H9 (cell line): ENCODE measurements around the gene TMEM54. TPM values are rescaled to one million over a fixed set of nuclear protein-coding genes. Genes with fewer than 3 reads are reported as not detected.

Experiments used
- DNase-seq: peaks from one replicate; pipeline ENCODE4 v3.0.0-alpha.2; 2017
- H2AFZ ChIP-seq: one replicate; pipeline ENCODE4 v1.6.1; 2013; ENCODE audit warnings: mild to moderate bottlenecking, low read length, control low read depth, moderate library complexity
- H2AK5ac ChIP-seq: 2 replicates; pipeline ENCODE4 v1.6.1; 2013; ENCODE audit warnings: low read length, control low read depth, mixed read lengths; ENCODE audit not compliant: insufficient read length
- H2BK120ac ChIP-seq: one replicate; pipeline ENCODE4 v1.6.1; 2013; ENCODE audit warnings: low read depth, mild to moderate bottlenecking, low read length, control low read depth, inconsistent platforms; ENCODE audit not compliant: poor library complexity, severe bottlenecking
- H2BK12ac ChIP-seq: 2 replicates; pipeline ENCODE4 v1.6.1; 2013; ENCODE audit warnings: low read length, control low read depth, mixed read lengths, low read depth; ENCODE audit not compliant: insufficient read length
- H2BK15ac ChIP-seq: 2 replicates; pipeline ENCODE4 v1.6.1; 2013; ENCODE audit warnings: low read depth, low read length, control low read depth
- H2BK20ac ChIP-seq: one replicate; pipeline ENCODE4 v1.6.1; 2013; ENCODE audit warnings: low read depth, mild to moderate bottlenecking, low read length, control low read depth, inconsistent platforms; ENCODE audit not compliant: poor library complexity, severe bottlenecking
- H2BK5ac ChIP-seq: 2 replicates; pipeline ENCODE4 v1.6.1; 2013; ENCODE audit warnings: low read length, control low read depth, mixed read lengths; ENCODE audit not compliant: insufficient read length
- H3K14ac ChIP-seq: 2 replicates; pipeline ENCODE4 v1.6.1; 2013; ENCODE audit warnings: low read length, control low read depth; ENCODE audit not compliant: insufficient read depth
- H3K18ac ChIP-seq: 2 replicates; pipeline ENCODE4 v1.6.1; 2013; ENCODE audit warnings: low read depth, mild to moderate bottlenecking, mixed read lengths, low read length, control low read depth; ENCODE audit not compliant: insufficient read length
- H3K23ac ChIP-seq: 2 replicates; pipeline ENCODE4 v1.6.1; 2013; ENCODE audit warnings: low read length, control low read depth, mixed read lengths, low read depth; ENCODE audit not compliant: insufficient read length
- H3K23me2 ChIP-seq: 2 replicates; pipeline ENCODE4 v1.6.1; 2013; ENCODE audit warnings: low read depth, mild to moderate bottlenecking, mixed read lengths, low read length, control low read depth; ENCODE audit not compliant: insufficient read length, poor library complexity, severe bottlenecking
- H3K27ac ChIP-seq: 2 replicates; pipeline ENCODE4 v1.5.1; 2013; ENCODE audit warnings: low read length, control low read depth, mixed read lengths, low read depth; ENCODE audit not compliant: insufficient read length
- H3K27me3 ChIP-seq: 2 replicates; pipeline ENCODE4 v1.6.1; 2013; ENCODE audit warnings: low read length, control low read depth, inconsistent platforms; ENCODE audit not compliant: insufficient read depth
- H3K4ac ChIP-seq: 2 replicates; pipeline ENCODE4 v1.6.1; 2013; ENCODE audit warnings: low read depth, mild to moderate bottlenecking, control low read depth, inconsistent platforms, low read length, moderate library complexity
- H3K4me1 ChIP-seq: 2 replicates; pipeline ENCODE4 v1.6.1; 2013; ENCODE audit warnings: low read length, control low read depth, inconsistent platforms; ENCODE audit not compliant: insufficient read depth
- H3K4me2 ChIP-seq: 2 replicates; pipeline ENCODE4 v1.6.1; 2013; ENCODE audit warnings: low read length, control low read depth, mixed read lengths; ENCODE audit not compliant: insufficient read length, insufficient read depth
- H3K56ac ChIP-seq: 2 replicates; pipeline ENCODE4 v1.6.1; 2013; ENCODE audit warnings: low read depth, mild to moderate bottlenecking, mixed read lengths, low read length, control low read depth; ENCODE audit not compliant: insufficient read length
- H3K79me1 ChIP-seq: 2 replicates; pipeline ENCODE4 v1.6.1; 2013; ENCODE audit warnings: low read depth, mild to moderate bottlenecking, moderate library complexity, low read length, control low read depth, inconsistent platforms; ENCODE audit not compliant: insufficient read depth, poor library complexity, severe bottlenecking
- H3K79me2 ChIP-seq: 2 replicates; pipeline ENCODE4 v1.6.1; 2013; ENCODE audit warnings: low read length, control low read depth, inconsistent platforms; ENCODE audit not compliant: insufficient read depth
- H3K9ac ChIP-seq: 2 replicates; pipeline ENCODE4 v1.6.1; 2013; ENCODE audit warnings: low read length, control low read depth, mixed read lengths; ENCODE audit not compliant: insufficient read length; ENCODE audit errors: extremely low read depth
- H3K9me3 ChIP-seq: one replicate; pipeline ENCODE4 v1.6.1; 2013; ENCODE audit warnings: low read depth, low read length, inconsistent platforms; ENCODE audit not compliant: control insufficient read depth
- H3T11ph ChIP-seq: one replicate; pipeline ENCODE4 v1.6.1; 2013; ENCODE audit warnings: mild to moderate bottlenecking, low read length, control low read depth, inconsistent platforms
- H4K20me1 ChIP-seq: one replicate; pipeline ENCODE4 v1.6.1; 2013; ENCODE audit not compliant: control insufficient read depth, insufficient read length, insufficient read depth
- H4K5ac ChIP-seq: 2 replicates; pipeline ENCODE4 v1.6.1; 2013; ENCODE audit warnings: low read depth, mild to moderate bottlenecking, mixed read lengths, low read length, control low read depth; ENCODE audit not compliant: insufficient read length
- H4K8ac ChIP-seq: replicated peaks from 2 replicates; pipeline ENCODE4 v1.6.1; 2013; ENCODE audit warnings: low read length, control low read depth, mixed read lengths, low read depth; ENCODE audit not compliant: insufficient read length
- H4K91ac ChIP-seq: 2 replicates; pipeline ENCODE4 v1.6.1; 2013; ENCODE audit warnings: low read depth, mild to moderate bottlenecking, moderate library complexity, mixed read lengths, low read length, control low read depth; ENCODE audit not compliant: insufficient read length
- H3K27ac Mint-ChIP-seq, 3 experiments: 2 replicates in 2 of 3; 3 replicates in 1 of 3; pipeline ENCODE4 v1.8.0; 2020 to 2021; ENCODE audit warnings: mixed read lengths in 3 of 3, mild to moderate bottlenecking in 1 of 3, moderate library complexity in 1 of 3
- H3K27me3 Mint-ChIP-seq: 2 replicates; pipeline ENCODE4 v1.8.0; 2021; ENCODE audit warnings: low read depth, mild to moderate bottlenecking, moderate library complexity, mixed read lengths
- H3K36me3 Mint-ChIP-seq, 3 experiments: 2 replicates in 2 of 3; 3 replicates in 1 of 3; pipeline ENCODE4 v1.8.0; 2020 to 2021; ENCODE audit warnings: low read depth in 3 of 3, mixed read lengths in 3 of 3; ENCODE audit not compliant: insufficient read depth in 1 of 3
- H3K4me1 Mint-ChIP-seq, 2 experiments: 2 replicates each; pipeline ENCODE4 v1.8.0; 2020; ENCODE audit warnings: mixed read lengths in 2 of 2
- H3K4me3 Mint-ChIP-seq, 2 experiments: 2 replicates in 1 of 2; 3 replicates in 1 of 2; pipeline ENCODE4 v1.8.0; 2020 to 2021; ENCODE audit warnings: mild to moderate bottlenecking in 2 of 2, mixed read lengths in 2 of 2, moderate library complexity in 1 of 2
- H3K9me3 Mint-ChIP-seq, 2 experiments: 2 replicates in 1 of 2; 3 replicates in 1 of 2; pipeline ENCODE4 v1.8.0; 2020; ENCODE audit warnings: mild to moderate bottlenecking in 2 of 2, mixed read lengths in 2 of 2, moderate library complexity in 1 of 2
- WGBS: extraction: QIAGEN DNeasy Blood & Tissue Kit; methylation state at CpG from one replicate; pipeline ENCODE4 v1.1.7; 2013; ENCODE audit warnings: missing lambda C conversion rate, low lambda C conversion rate, mixed read lengths; ENCODE audit not compliant: insufficient read length; ENCODE audit errors: extremely low coverage; 5-methylcytosine and 5-hydroxymethylcytosine counted together
- total RNA-seq: library from RNA; stranded (reverse); gene quantifications from 2 replicates; pipeline ENCODE4 v1.2.1, GENCODE V29; 2021
- TF ChIP-seq, protein P1 (sequence below): fragments of 200-600 bp; sonication (generic); conservative IDR thresholded peaks from 3 replicates; pipeline ENCODE4 v1.8.0; 2021; ENCODE audit warnings: antibody characterized with exemption, mild to moderate bottlenecking

The TMEM54 gene
- total RNA-seq, 1 experiment from 2014 or later, result 17.2 TPM

DNA sequence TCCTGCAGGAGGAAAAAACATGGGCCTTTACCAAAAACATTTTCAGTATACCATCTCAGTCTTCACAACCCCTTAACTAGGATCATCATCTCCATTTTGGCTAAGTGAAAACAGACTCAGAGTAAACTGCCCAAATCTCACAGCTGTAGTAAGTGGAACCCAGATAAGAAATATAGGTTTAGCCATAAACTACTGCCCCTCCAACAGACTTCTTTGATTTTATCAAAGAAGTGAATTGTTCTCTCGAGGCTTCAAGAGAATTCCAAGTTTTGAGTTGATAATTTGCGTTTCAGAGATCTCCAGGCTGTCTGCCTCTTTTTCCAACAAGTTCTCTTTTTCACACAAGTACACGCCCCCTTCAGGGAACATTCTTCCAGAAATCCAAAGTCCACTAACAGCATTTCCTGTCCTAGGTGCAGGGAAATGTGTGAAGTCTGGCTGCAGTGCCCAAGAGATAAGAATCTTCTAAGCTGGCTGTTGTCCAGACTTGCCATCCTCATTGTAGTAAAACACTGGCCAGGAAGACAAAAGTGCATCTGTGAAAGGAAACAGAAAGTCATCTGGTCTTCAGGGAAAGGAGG is 32.6 kb upstream of the TMEM54 start:
- H2BK5ac ChIP-seq, result no peak overlapping the region
- H3K79me1 ChIP-seq, result no peaks in the 10 kb centered on the region
- H4K8ac ChIP-seq, result no peak overlapping the region
- no peak overlapping the region for H3K27ac ChIP-seq
- Mint-ChIP-seq H3K36me3 (peaks cover 3 to 19% (median 18%) of the 10 kb centered on the region in 3 experiments; a peak in 6 of 7 replicates), H3K27ac (peak overlapping the region in 1 of 3 experiments; percentile 90; a peak in 1 of 7 replicates), H3K9me3 (no peaks in the 10 kb centered on the region), H3K27me3 (peaks cover 15% of the 10 kb centered on the region), H3K4me3 (no peak overlapping the region), H3K4me1 (peaks cover 5 to 6% of the 10 kb centered on the region in 2 experiments)
- H3K9ac ChIP-seq, result no peak overlapping the region
- DNase-seq, result no peak
- H3K14ac ChIP-seq, result no peak overlapping the region
- H3K18ac ChIP-seq, result no peak overlapping the region
- no peak overlapping the region for H2BK120ac ChIP-seq
- TF ChIP-seq, protein P1, sequence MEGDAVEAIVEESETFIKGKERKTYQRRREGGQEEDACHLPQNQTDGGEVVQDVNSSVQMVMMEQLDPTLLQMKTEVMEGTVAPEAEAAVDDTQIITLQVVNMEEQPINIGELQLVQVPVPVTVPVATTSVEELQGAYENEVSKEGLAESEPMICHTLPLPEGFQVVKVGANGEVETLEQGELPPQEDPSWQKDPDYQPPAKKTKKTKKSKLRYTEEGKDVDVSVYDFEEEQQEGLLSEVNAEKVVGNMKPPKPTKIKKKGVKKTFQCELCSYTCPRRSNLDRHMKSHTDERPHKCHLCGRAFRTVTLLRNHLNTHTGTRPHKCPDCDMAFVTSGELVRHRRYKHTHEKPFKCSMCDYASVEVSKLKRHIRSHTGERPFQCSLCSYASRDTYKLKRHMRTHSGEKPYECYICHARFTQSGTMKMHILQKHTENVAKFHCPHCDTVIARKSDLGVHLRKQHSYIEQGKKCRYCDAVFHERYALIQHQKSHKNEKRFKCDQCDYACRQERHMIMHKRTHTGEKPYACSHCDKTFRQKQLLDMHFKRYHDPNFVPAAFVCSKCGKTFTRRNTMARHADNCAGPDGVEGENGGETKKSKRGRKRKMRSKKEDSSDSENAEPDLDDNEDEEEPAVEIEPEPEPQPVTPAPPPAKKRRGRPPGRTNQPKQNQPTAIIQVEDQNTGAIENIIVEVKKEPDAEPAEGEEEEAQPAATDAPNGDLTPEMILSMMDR, result peak; percentile 21; the same call in 1 of the 3 replicates
- H3K4ac ChIP-seq, result no peak overlapping the region
- H3K23ac ChIP-seq, result no peak overlapping the region
- no peaks in the 10 kb centered on the region for H3K9me3 ChIP-seq
- H2AFZ ChIP-seq, result no peak overlapping the region
- no peak overlapping the region for H2BK12ac ChIP-seq
- no peaks in the 10 kb centered on the region for H3K79me2 ChIP-seq
- H3K4me2 ChIP-seq, result no peak overlapping the region
- H3K56ac ChIP-seq, result no peak overlapping the region
- no peaks in the 10 kb centered on the region for H3K23me2 ChIP-seq
- H2BK15ac ChIP-seq, result no peak overlapping the region
- H3T11ph ChIP-seq, result no peak overlapping the region
- H2AK5ac ChIP-seq, result no peak overlapping the region
- H4K20me1 ChIP-seq, result no peaks in the 10 kb centered on the region
- H2BK20ac ChIP-seq, result no peak overlapping the region
- no peaks in the 10 kb centered on the region for H3K27me3 ChIP-seq
- no peaks in the 10 kb centered on the region for H3K4me1 ChIP-seq
- WGBS, result no CpG with 5 or more reads among the region's 3 CpGs
- no peak overlapping the region for H4K91ac ChIP-seq
- no peak overlapping the region for H4K5ac ChIP-seq
